CD8-positive, alpha-beta memory T cell (primary cell): ENCODE data around the gene HTR4. TPM values are rescaled to one million over a fixed set of nuclear protein-coding genes. Genes with fewer than 3 reads are reported as not detected.

Source experiments
- CTCF ChIA-PET: fragments of 350-600 bp; sonication (Branson Sonifier 250); formaldehyde crosslinking; loops from one replicate; lab custom pipeline; 2021; ENCODE audit warnings: antibody characterized with exemption; lab: Charles Lee
- POLR2A ChIA-PET: fragments of 350-600 bp; sonication (Branson Sonifier 250); formaldehyde crosslinking; loops from one replicate; lab custom pipeline; 2021; ENCODE audit warnings: antibody characterized with exemption; lab: Charles Lee
- DNase-seq, 5 donors: peaks; one replicate each; pipeline versions ENCODE4 v3.0.0 to v3.0.0-alpha.2; 2020 to 2022; ENCODE audit warnings: mixed read lengths in 1 of 5
- H3K27ac ChIP-seq: one replicate; pipeline ENCODE4 v1.7.0; 2013; ENCODE audit warnings: low read depth, mild to moderate bottlenecking, low read length, moderate library complexity
- H3K27me3 ChIP-seq: 2 replicates; pipeline ENCODE4 v1.7.0; 2013; ENCODE audit warnings: low read length, mild to moderate bottlenecking; ENCODE audit not compliant: insufficient read depth, poor library complexity, severe bottlenecking
- H3K36me3 ChIP-seq: 2 replicates; pipeline ENCODE4 v1.7.0; 2013; ENCODE audit warnings: mild to moderate bottlenecking, low read length, moderate library complexity; ENCODE audit not compliant: insufficient read depth
- H3K4me1 ChIP-seq: 2 replicates; pipeline ENCODE4 v1.7.0; 2013; ENCODE audit warnings: mild to moderate bottlenecking, low read length, moderate library complexity; ENCODE audit not compliant: insufficient read depth
- H3K4me3 ChIP-seq: 2 replicates; pipeline ENCODE4 v1.7.0; 2013; ENCODE audit warnings: mild to moderate bottlenecking, low read length
- H3K9me3 ChIP-seq: 2 replicates; pipeline ENCODE4 v1.7.0; 2013; ENCODE audit warnings: mild to moderate bottlenecking, low read length
- H3K27ac Mint-ChIP-seq, 8 donors: one replicate each; pipeline ENCODE4 v1.8.0; 2020 to 2021; ENCODE audit warnings: mixed read lengths in 8 of 8, mild to moderate bottlenecking in 6 of 8, inconsistent platforms in 3 of 8, moderate library complexity in 3 of 8
- H3K27me3 Mint-ChIP-seq, 2 donors: one replicate each; pipeline ENCODE4 v1.8.0; 2020 to 2021; ENCODE audit warnings: mixed read lengths in 2 of 2, mild to moderate bottlenecking in 1 of 2, moderate library complexity in 1 of 2
- H3K36me3 Mint-ChIP-seq, 3 donors: one replicate each; pipeline ENCODE4 v1.8.0; 2020 to 2021; ENCODE audit warnings: mixed read lengths in 3 of 3, inconsistent platforms in 1 of 3, mild to moderate bottlenecking in 1 of 3
- H3K4me1 Mint-ChIP-seq, 3 donors: one replicate each; pipeline ENCODE4 v1.8.0; 2020 to 2021; ENCODE audit warnings: mixed read lengths in 3 of 3, inconsistent platforms in 1 of 3, mild to moderate bottlenecking in 1 of 3
- H3K4me3 Mint-ChIP-seq, 7 donors: one replicate each; pipeline ENCODE4 v1.8.0; 2020 to 2021; ENCODE audit warnings: mixed read lengths in 7 of 7, mild to moderate bottlenecking in 6 of 7, moderate library complexity in 4 of 7, inconsistent platforms in 2 of 7
- H3K9me3 Mint-ChIP-seq, 5 donors: one replicate each; pipeline ENCODE4 v1.8.0; 2020 to 2022; ENCODE audit warnings: mixed read lengths in 5 of 5, mild to moderate bottlenecking in 3 of 5, moderate library complexity in 2 of 5, inconsistent platforms in 1 of 5
- polyA plus RNA-seq: library from polyadenylated mRNA; unstranded; fragments of 300-500 nt; fragmentation: Illumina TruSeq; gene quantifications from one replicate; pipeline ENCODE4 v1.2.3, GENCODE V29; 2021
- total RNA-seq, 2 experiments: library from RNA; stranded (reverse); gene quantifications; one replicate each; pipeline ENCODE4 v1.2.3, GENCODE V29; 2021

HTR4 gene
- total and polyA plus RNA-seq, 3 experiments from 2014 or later: not detected

DNA sequence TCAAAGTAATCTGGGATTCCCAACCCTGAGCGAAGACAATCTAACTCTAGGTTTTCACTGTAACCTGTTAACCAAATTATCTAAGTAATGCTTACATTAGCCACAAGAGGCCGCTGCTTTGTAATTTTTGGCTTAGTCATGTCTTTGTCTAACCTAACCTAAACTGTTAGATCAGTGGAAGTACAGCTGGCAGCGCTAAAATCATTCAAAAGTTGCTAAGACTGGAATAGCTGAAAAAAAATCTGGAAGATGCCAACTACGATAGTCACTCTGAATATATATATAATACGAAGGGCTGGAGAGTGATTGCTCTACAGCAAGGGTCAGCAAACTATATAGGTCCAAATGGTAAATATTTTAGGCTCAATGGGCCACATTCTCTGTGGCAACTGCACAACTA, 210.3 kb downstream of the HTR4 start:
- H3K36me3 Mint-ChIP-seq: peaks cover 0 to 46% (median 8%) of the 10 kb centered on the region in 3 donors
- POLR2A ChIA-PET: no interaction called here
- no peaks in the 10 kb centered on the region for H3K27me3 Mint-ChIP-seq
- H3K36me3 ChIP-seq: peaks cover 5% of the 10 kb centered on the region
- H3K4me1 ChIP-seq: no peaks in the 10 kb centered on the region
- no peak overlapping the region for H3K27ac ChIP-seq
- H3K9me3 ChIP-seq: no peaks in the 10 kb centered on the region
- no peaks in the 10 kb centered on the region for H3K27me3 ChIP-seq
- CTCF ChIA-PET: interaction anchor here (1.0 to 4.7 kb wide), 6 partner anchors 9 to 592 kb away, joined by 3 to 39 read pairs (median 4); no protein-coding TSS in a partner anchor
- no peaks in the 10 kb centered on the region for H3K9me3 Mint-ChIP-seq
- no peak overlapping the region for H3K4me3 Mint-ChIP-seq
- peak overlapping the region in 2 of 8 donors; percentile 38 to 64 for H3K27ac Mint-ChIP-seq
- no peak overlapping the region for H3K4me3 ChIP-seq
- peaks cover 0 to 3% (median 0%) of the 10 kb centered on the region in 3 donors for H3K4me1 Mint-ChIP-seq
- peak in 4 of 5 donors; percentile 7 to 41 (median 16) for DNase-seq

DNA sequence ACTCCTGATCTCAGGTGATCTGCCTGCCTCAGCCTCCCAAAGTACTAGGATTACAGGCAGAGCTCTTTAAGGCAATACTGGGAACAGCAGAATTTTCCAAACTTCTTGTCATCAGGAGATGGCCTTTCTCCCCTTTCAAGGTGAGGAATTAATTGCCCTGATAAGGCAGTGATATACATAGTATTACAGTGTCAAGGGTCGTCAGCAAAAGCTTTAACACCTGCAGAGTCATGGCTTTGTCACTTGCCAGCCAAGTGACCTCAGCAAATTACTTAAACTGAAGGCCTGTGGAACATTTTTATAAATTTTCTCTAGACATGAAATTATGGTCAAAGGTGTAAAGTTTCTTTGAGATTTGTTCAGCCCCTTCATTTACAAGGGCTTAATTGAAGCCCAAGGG, 211.1 kb downstream of the HTR4 start:
- H3K9me3 ChIP-seq: no peaks in the 10 kb centered on the region
- no peaks in the 10 kb centered on the region for H3K9me3 Mint-ChIP-seq
- peaks cover 0 to 3% (median 0%) of the 10 kb centered on the region in 3 donors for H3K4me1 Mint-ChIP-seq
- H3K4me3 Mint-ChIP-seq: no peak overlapping the region
- peaks cover 0 to 52% (median 8%) of the 10 kb centered on the region in 3 donors for H3K36me3 Mint-ChIP-seq
- H3K27me3 ChIP-seq: no peaks in the 10 kb centered on the region
- H3K36me3 ChIP-seq: peaks cover 11% of the 10 kb centered on the region
- no peak overlapping the region for H3K4me3 ChIP-seq
- no peaks in the 10 kb centered on the region for H3K27me3 Mint-ChIP-seq
- ChIA-PET CTCF (interaction anchor here (1.2 to 4.7 kb wide), 5 partner anchors 9 to 592 kb away, joined by 3 to 39 read pairs (median 5); no protein-coding TSS in a partner anchor), POLR2A (no interaction called here)
- DNase-seq: no peak
- no peaks in the 10 kb centered on the region for H3K4me1 ChIP-seq
- no peak overlapping the region for H3K27ac ChIP-seq
- H3K27ac Mint-ChIP-seq: no peak overlapping the region

DNA sequence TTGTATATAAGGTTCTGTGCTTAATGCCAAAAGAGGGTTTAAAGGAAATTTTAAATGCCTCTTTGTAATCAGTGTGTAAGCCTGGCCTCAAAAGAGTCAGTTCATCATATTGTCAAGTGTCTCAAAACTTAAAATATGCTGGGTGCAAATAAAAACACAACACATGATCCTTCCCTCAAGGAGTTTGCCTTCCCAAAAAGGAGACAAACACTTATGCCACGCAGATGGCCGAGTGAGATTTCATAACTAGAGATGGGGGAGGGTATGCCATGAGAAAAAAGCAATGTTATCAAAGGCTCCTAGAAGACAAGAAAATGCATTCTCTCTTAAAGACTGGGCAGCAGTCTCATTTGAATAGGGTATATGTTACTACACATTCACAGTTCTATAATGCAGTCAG, 215.4 kb downstream of the HTR4 start:
- no peaks in the 10 kb centered on the region for H3K27me3 ChIP-seq
- H3K36me3 ChIP-seq: peaks cover 29% of the 10 kb centered on the region
- CTCF ChIA-PET: interaction anchor here (1.4 to 2.6 kb wide), 2 partner anchors 292 to 293 kb away, joined by 4 to 8 read pairs; no protein-coding TSS in a partner anchor
- Mint-ChIP-seq H3K4me3 (no peak overlapping the region), H3K27ac (peak overlapping the region in 3 of 8 donors; percentile 23 to 47 (median 34)), H3K9me3 (no peaks in the 10 kb centered on the region), H3K4me1 (peaks cover 0 to 1% (median 0%) of the 10 kb centered on the region in 3 donors), H3K36me3 (peaks cover 0 to 87% (median 10%) of the 10 kb centered on the region in 3 donors), H3K27me3 (no peaks in the 10 kb centered on the region)
- H3K27ac ChIP-seq: no peak overlapping the region
- H3K4me1 ChIP-seq: no peaks in the 10 kb centered on the region
- POLR2A ChIA-PET: no interaction called here
- H3K9me3 ChIP-seq: no peaks in the 10 kb centered on the region
- no peak overlapping the region for H3K4me3 ChIP-seq
- DNase-seq: no peak

GRCh38 chr5:148437249-148437648, 217.1 kb downstream of the HTR4 start:
- no peaks in the 10 kb centered on the region for H3K9me3 Mint-ChIP-seq
- ChIA-PET POLR2A (no interaction called here), CTCF (interaction anchor here (2.6 kb wide), 1 partner anchor 294 kb away, joined by 8 read pairs; no protein-coding TSS in a partner anchor)
- no peak overlapping the region for H3K27ac ChIP-seq
- H3K36me3 ChIP-seq: peaks cover 36% of the 10 kb centered on the region
- no peak overlapping the region for H3K4me3 Mint-ChIP-seq
- H3K4me1 Mint-ChIP-seq: no peaks in the 10 kb centered on the region
- no peaks in the 10 kb centered on the region for H3K4me1 ChIP-seq
- peaks cover 3 to 89% (median 15%) of the 10 kb centered on the region in 3 donors for H3K36me3 Mint-ChIP-seq
- no peaks in the 10 kb centered on the region for H3K27me3 Mint-ChIP-seq
- no peaks in the 10 kb centered on the region for H3K27me3 ChIP-seq
- no peaks in the 10 kb centered on the region for H3K9me3 ChIP-seq
- H3K27ac Mint-ChIP-seq: peak overlapping the region in 4 of 8 donors; percentile 15 to 42 (median 24)
- no peak overlapping the region for H3K4me3 ChIP-seq
- no peak for DNase-seq

DNA sequence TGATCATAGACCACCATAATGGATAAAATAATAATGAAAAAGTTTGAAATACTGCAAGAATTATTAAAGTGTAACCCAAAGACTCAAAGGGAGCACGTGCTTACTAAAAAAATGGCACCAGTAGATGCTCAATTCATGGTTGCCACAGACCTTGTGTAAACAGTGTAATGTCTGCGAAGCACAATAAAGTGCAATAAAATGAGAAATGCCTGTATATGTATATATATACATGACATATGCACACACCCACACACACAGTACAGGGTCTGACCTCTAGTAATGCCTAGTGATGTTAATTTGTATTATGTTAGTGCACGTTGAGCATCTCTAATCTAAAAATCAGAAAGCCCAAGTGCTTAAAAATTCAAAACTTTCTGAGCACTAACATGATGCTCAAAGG, 218.3 kb downstream of the HTR4 start:
- H3K4me1 Mint-ChIP-seq: peaks cover under 1 to 6% (median 3%) of the 10 kb centered on the region in 3 donors
- Histone ChIP-seq H3K4me1 (no peaks in the 10 kb centered on the region), H3K4me3 (no peak overlapping the region), H3K27ac (no peak overlapping the region), H3K36me3 (peaks cover 44% of the 10 kb centered on the region), H3K27me3 (no peaks in the 10 kb centered on the region), H3K9me3 (no peaks in the 10 kb centered on the region)
- no peaks in the 10 kb centered on the region for H3K9me3 Mint-ChIP-seq
- no peaks in the 10 kb centered on the region for H3K27me3 Mint-ChIP-seq
- peak overlapping the region in 2 of 8 donors; percentile 23 to 44 for H3K27ac Mint-ChIP-seq
- no peak for DNase-seq
- CTCF ChIA-PET: interaction anchor here (2.6 kb wide), 1 partner anchor 295 kb away, joined by 8 read pairs; no protein-coding TSS in a partner anchor
- H3K4me3 Mint-ChIP-seq: no peak overlapping the region
- POLR2A ChIA-PET: no interaction called here
- H3K36me3 Mint-ChIP-seq: peaks cover 3 to 92% (median 18%) of the 10 kb centered on the region in 3 donors

- Histone ChIP-seq H3K27ac (no peak overlapping the region), H3K4me3 (no peak overlapping the region), H3K4me1 (no peaks in the 10 kb centered on the region), H3K9me3 (no peaks in the 10 kb centered on the region), H3K36me3 (peaks cover 37% of the 10 kb centered on the region), H3K27me3 (no peaks in the 10 kb centered on the region)
- no peaks in the 10 kb centered on the region for H3K27me3 Mint-ChIP-seq
- CTCF ChIA-PET: no interaction called here
- no peak for DNase-seq
- POLR2A ChIA-PET: no interaction called here
- no peaks in the 10 kb centered on the region for H3K9me3 Mint-ChIP-seq
- no peak overlapping the region for H3K27ac Mint-ChIP-seq
- peaks cover 8 to 13% (median 12%) of the 10 kb centered on the region in 3 donors for H3K4me1 Mint-ChIP-seq
- H3K4me3 Mint-ChIP-seq: no peak overlapping the region
- H3K36me3 Mint-ChIP-seq: peaks cover 3 to 81% (median 16%) of the 10 kb centered on the region in 3 donors
Measured at GRCh38 chr5:148433826-148434225, 220.5 kb downstream of the HTR4 start.

Other genes with a start within 250 kb of the HTR4 start
- 1 to 10 TPM; 1.6 to 2.1 TPM for gene ADRB2, start 172.1 kb upstream of the HTR4 start, total RNA-seq
- 25.7 TPM for gene ADRB2, start 172.1 kb upstream of the HTR4 start, polyA plus RNA-seq